Hepatocyte (in vitro differentiated cells): ENCODE results near the gene MDM4. TPM values are rescaled to one million over a fixed set of nuclear protein-coding genes. Genes with fewer than 3 reads are reported as not detected.

Experiments
- DNase-seq: peaks from one replicate; pipeline ENCODE4 v3.0.0-alpha.2; 2016; ENCODE audit warnings: low spot score
- H2AFZ ChIP-seq: fragments of 200-600 bp; sonication (generic); 2 replicates; pipeline ENCODE4 v1.6.0; 2016; ENCODE audit warnings: antibody characterized with exemption, mild to moderate bottlenecking
- H3K27ac ChIP-seq: fragments of 200-600 bp; sonication (generic); 2 replicates; pipeline ENCODE4 v1.5.1; 2016; ENCODE audit warnings: mild to moderate bottlenecking
- H3K27me3 ChIP-seq: fragments of 200-600 bp; sonication (generic); 2 replicates; pipeline ENCODE4 v1.6.1; 2016
- H3K36me3 ChIP-seq: fragments of 200-600 bp; sonication (generic); replicated peaks from 2 replicates; pipeline ENCODE4 v1.5.1; 2016; ENCODE audit warnings: low read depth; ENCODE audit not compliant: insufficient read depth
- H3K4me1 ChIP-seq: fragments of 200-600 bp; sonication (generic); 2 replicates; pipeline ENCODE4 v1.5.1; 2016; ENCODE audit warnings: mild to moderate bottlenecking, moderate library complexity; ENCODE audit not compliant: insufficient read depth
- H3K4me2 ChIP-seq: fragments of 200-600 bp; sonication (generic); 2 replicates; pipeline ENCODE4 v1.6.0; 2016
- H3K4me3 ChIP-seq: fragments of 200-600 bp; sonication (generic); 2 replicates; pipeline ENCODE4 v1.5.1; 2016; ENCODE audit warnings: mild to moderate bottlenecking
- H3K79me2 ChIP-seq: fragments of 200-600 bp; sonication (generic); 2 replicates; pipeline ENCODE4 v1.6.0; 2017; ENCODE audit warnings: mild to moderate bottlenecking
- H3K9me2 ChIP-seq: fragments of 200-600 bp; sonication (generic); replicated peaks from 2 replicates; pipeline ENCODE4 v1.6.0; 2017; ENCODE audit warnings: mild to moderate bottlenecking; ENCODE audit not compliant: insufficient read depth
- H3K9me3 ChIP-seq: fragments of 200-600 bp; sonication (generic); 2 replicates; pipeline ENCODE4 v1.5.1; 2016; ENCODE audit warnings: low read depth, mild to moderate bottlenecking
- H4K20me1 ChIP-seq: fragments of 200-600 bp; sonication (generic); 2 replicates; pipeline ENCODE4 v1.6.0; 2016; ENCODE audit warnings: mild to moderate bottlenecking; ENCODE audit not compliant: insufficient read depth, poor library complexity, severe bottlenecking
- CTCF ChIP-seq: fragments of 200-600 bp; sonication (generic); IDR thresholded peaks from 2 replicates; pipeline ENCODE4 v1.5.1; 2016; ENCODE audit warnings: antibody characterized with exemption, mild to moderate bottlenecking; ENCODE audit not compliant: poor library complexity
- EZH2 ChIP-seq: fragments of 200-600 bp; sonication (generic); IDR thresholded peaks from 2 replicates; pipeline ENCODE4 v1.6.1; 2016; ENCODE audit warnings: antibody characterized with exemption, mild to moderate bottlenecking, borderline replicate concordance
- EZH2phosphoT487 ChIP-seq: fragments of 200-600 bp; sonication (generic); IDR thresholded peaks from one replicate; pipeline ENCODE4 v1.6.1; 2018; ENCODE audit warnings: antibody characterized with exemption, mild to moderate bottlenecking, low read depth, moderate library complexity; ENCODE audit not compliant: unreplicated experiment, severe bottlenecking
- WGBS: methylation state at CpG from one replicate; pipeline ENCODE4 v1.1.6; 2016; ENCODE audit warnings: low lambda C conversion rate; ENCODE audit errors: missing lambda C conversion rate; 5-methylcytosine and 5-hydroxymethylcytosine counted together
- polyA plus RNA-seq: library from polyadenylated mRNA; unstranded; fragments of >200 nt; fragmentation: Nextera tagmentation; extraction: Ambion mirVana; gene quantifications from 2 replicates; pipeline ENCODE4 v1.2.1, GENCODE V29; 2016
- total RNA-seq: library from RNA; depleted of rRNA; stranded (reverse); fragments of >200 nt; gene quantifications from 2 replicates; pipeline ENCODE4 v1.2.3, GENCODE V29; 2014

MDM4 gene
- total and polyA plus RNA-seq, 2 experiments from 2014 or later, result 15.4 to 47.8 TPM

GRCh38 chr1:204571128-204571527 lies 54.9 kb downstream of the MDM4 start:
- 100% methylated on average over 2 of the region's 2 CpGs for WGBS
- no peaks in the 10 kb centered on the region for H3K79me2 ChIP-seq
- no peaks in the 10 kb centered on the region for H3K9me2 ChIP-seq
- no peaks in the 10 kb centered on the region for H3K27me3 ChIP-seq
- no peak for TF ChIP-seq CTCF
- TF ChIP-seq EZH2, result no peak
- TF ChIP-seq EZH2phosphoT487, result no peak
- H3K27ac ChIP-seq, result no peak overlapping the region
- H2AFZ ChIP-seq, result no peak overlapping the region
- no peaks in the 10 kb centered on the region for H3K36me3 ChIP-seq
- H3K4me2 ChIP-seq, result no peak overlapping the region
- DNase-seq, result no peak
- no peaks in the 10 kb centered on the region for H3K9me3 ChIP-seq
- H4K20me1 ChIP-seq, result no peaks in the 10 kb centered on the region
- peaks cover 15% of the 10 kb centered on the region for H3K4me1 ChIP-seq
- no peak overlapping the region for H3K4me3 ChIP-seq

GRCh38 chr1:204571631-204572030 lies 55.4 kb downstream of the MDM4 start:
- H2AFZ ChIP-seq, result no peak overlapping the region
- H3K4me1 ChIP-seq, result peaks cover 15% of the 10 kb centered on the region
- no peak overlapping the region for H3K4me2 ChIP-seq
- no peak overlapping the region for H3K4me3 ChIP-seq
- no peaks in the 10 kb centered on the region for H3K9me2 ChIP-seq
- no peaks in the 10 kb centered on the region for H3K79me2 ChIP-seq
- no peak for DNase-seq
- no peaks in the 10 kb centered on the region for H3K27me3 ChIP-seq
- H3K27ac ChIP-seq, result no peak overlapping the region
- H3K36me3 ChIP-seq, result no peaks in the 10 kb centered on the region
- 91% methylated on average over 4 of the region's 4 CpGs for WGBS
- H3K9me3 ChIP-seq, result no peaks in the 10 kb centered on the region
- TF ChIP-seq EZH2, result no peak
- no peak for TF ChIP-seq EZH2phosphoT487
- TF ChIP-seq CTCF, result no peak
- no peaks in the 10 kb centered on the region for H4K20me1 ChIP-seq

- peaks cover 15% of the 10 kb centered on the region for H3K4me1 ChIP-seq
- no peak overlapping the region for H3K4me3 ChIP-seq
- H3K9me3 ChIP-seq, result no peaks in the 10 kb centered on the region
- TF ChIP-seq CTCF, result no peak
- TF ChIP-seq EZH2phosphoT487, result no peak
- no peak for TF ChIP-seq EZH2
- no peaks in the 10 kb centered on the region for H4K20me1 ChIP-seq
- WGBS, result 66% methylated on average over 8 of the region's 8 CpGs
- H3K36me3 ChIP-seq, result no peaks in the 10 kb centered on the region
- H3K4me2 ChIP-seq, result no peak overlapping the region
- no peaks in the 10 kb centered on the region for H3K79me2 ChIP-seq
- H3K9me2 ChIP-seq, result no peaks in the 10 kb centered on the region
- peak; percentile 57 for DNase-seq
- no peak overlapping the region for H2AFZ ChIP-seq
- H3K27me3 ChIP-seq, result no peaks in the 10 kb centered on the region
- peak overlapping the region; percentile 83 for H3K27ac ChIP-seq
These were observed 57.0 kb downstream of the MDM4 start for GRCh38 chr1:204572923-204573922.
